Mucosa of stomach (tissue), 1 donor: Measurements from ENCODE around the gene PGF.

Source experiments
- H3K27me3 ChIP-seq: one replicate; pipeline ENCODE4 v1.7.0; 2013; ENCODE audit warnings: mild to moderate bottlenecking, low read length; ENCODE audit not compliant: control insufficient read depth, insufficient read depth
- H3K36me3 ChIP-seq: one replicate; pipeline ENCODE4 v1.7.0; 2013; ENCODE audit warnings: low read length; ENCODE audit not compliant: control insufficient read depth, insufficient read depth
- H3K4me1 ChIP-seq: one replicate; pipeline ENCODE4 v1.7.0; 2013; ENCODE audit warnings: mild to moderate bottlenecking, low read length; ENCODE audit not compliant: control insufficient read depth, insufficient read depth
- H3K4me3 ChIP-seq: one replicate; pipeline ENCODE4 v1.7.0; 2013; ENCODE audit warnings: low read length
- H3K9ac ChIP-seq: one replicate; pipeline ENCODE4 v1.7.0; 2013; ENCODE audit warnings: mild to moderate bottlenecking, low read length, moderate library complexity
- H3K9me3 ChIP-seq: one replicate; pipeline ENCODE4 v1.7.0; 2013; ENCODE audit warnings: mild to moderate bottlenecking, low read length, moderate library complexity; ENCODE audit not compliant: control insufficient read depth
- donor health status: Pancreatic carcinoma.

PGF gene

GRCh38 chr14:74984236-74985027 is 29.0 kb upstream of the PGF start:
- Histone ChIP-seq H3K9ac (no peak overlapping the region), H3K4me1 (peaks cover 4% of the 10 kb centered on the region), H3K36me3 (no peaks in the 10 kb centered on the region), H3K27me3 (no peaks in the 10 kb centered on the region), H3K4me3 (no peak overlapping the region), H3K9me3 (no peaks in the 10 kb centered on the region)

DNA sequence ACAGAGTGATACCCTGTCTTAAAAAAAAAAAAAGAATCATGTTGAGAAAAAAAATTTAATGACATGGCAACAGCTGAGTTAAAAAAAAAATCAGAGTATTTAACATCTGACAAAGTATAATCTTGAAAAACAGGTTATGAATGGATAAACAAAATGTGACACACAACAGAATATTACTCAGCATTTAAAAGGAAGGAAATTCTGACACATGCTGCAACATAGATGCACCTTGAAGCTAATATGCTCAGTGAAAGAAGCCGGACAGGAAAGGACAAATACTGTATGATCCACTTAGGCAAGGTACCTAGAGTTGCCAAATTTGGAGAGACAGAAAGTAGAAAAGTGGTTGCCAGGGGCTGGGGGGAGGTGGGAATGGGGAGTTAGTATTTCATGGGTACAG is 27.9 kb upstream of the PGF start:
- Histone ChIP-seq H3K9me3 (no peaks in the 10 kb centered on the region), H3K36me3 (no peaks in the 10 kb centered on the region), H3K27me3 (no peaks in the 10 kb centered on the region), H3K4me1 (peaks cover 4% of the 10 kb centered on the region), H3K9ac (no peak overlapping the region), H3K4me3 (no peak overlapping the region)

DNA sequence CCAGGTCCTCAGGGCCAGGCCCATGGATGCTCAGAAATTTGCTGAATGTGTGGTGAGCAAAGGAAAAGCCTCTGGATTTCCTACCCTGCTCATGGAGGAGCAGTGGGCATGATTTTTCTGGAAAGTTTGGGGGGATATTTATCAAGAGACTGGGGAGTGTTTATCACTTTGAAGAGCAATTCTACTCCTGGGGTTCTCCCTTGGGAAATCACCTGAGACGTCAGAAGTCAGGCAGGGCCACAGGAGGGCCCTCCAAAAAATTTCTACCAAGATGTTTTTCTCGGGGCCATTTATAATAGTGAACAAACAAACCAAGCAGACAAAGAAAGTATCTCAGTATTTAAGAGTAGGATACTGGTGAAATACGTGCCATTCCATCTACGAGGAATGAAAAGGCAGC is 27.3 kb upstream of the PGF start:
- H3K4me1 ChIP-seq: peaks cover 4% of the 10 kb centered on the region
- no peaks in the 10 kb centered on the region for H3K9me3 ChIP-seq
- H3K36me3 ChIP-seq: no peaks in the 10 kb centered on the region
- no peak overlapping the region for H3K4me3 ChIP-seq
- no peaks in the 10 kb centered on the region for H3K27me3 ChIP-seq
- H3K9ac ChIP-seq: no peak overlapping the region

DNA sequence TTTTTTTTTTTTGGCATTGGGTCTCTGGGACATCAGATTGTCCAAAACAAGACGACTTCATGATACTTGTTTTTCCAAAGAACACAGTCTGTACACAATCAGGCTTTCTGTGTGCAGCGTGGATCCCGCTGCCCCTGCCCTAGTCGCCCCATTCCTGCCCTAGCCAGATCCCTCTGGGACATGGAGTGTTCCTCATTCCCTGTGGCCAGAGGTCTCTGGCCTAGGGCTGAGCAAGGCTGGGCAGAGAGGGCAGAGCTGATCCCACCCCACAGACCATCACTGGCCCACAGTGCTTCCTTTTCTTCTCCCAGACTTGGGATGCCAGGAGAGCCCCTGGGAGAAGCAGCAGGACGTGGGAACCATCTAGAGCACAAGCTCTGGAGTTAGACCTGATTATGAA is 26.4 kb upstream of the PGF start:
- Histone ChIP-seq H3K9me3 (no peaks in the 10 kb centered on the region), H3K36me3 (no peaks in the 10 kb centered on the region), H3K9ac (no peak overlapping the region), H3K27me3 (no peaks in the 10 kb centered on the region), H3K4me1 (peaks cover 4% of the 10 kb centered on the region), H3K4me3 (no peak overlapping the region)

DNA sequence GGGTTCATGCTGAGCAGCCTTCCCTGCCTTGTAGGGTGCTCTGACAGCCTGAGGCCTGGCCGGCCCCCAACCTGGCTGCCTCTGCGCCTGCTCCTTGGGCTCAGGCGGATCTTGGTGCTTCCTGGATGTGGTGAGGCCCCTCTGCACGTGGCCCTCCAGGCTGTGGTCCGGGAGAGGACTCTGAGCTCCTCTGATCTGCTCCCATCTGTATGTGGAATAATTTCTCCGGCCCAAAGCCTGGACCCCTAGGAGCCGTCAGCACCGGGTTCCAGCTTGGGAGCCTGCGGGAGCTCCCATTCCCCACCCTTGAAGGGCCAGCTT is 26.0 kb upstream of the PGF start:
- Histone ChIP-seq H3K4me1 (peaks cover 4% of the 10 kb centered on the region), H3K27me3 (no peaks in the 10 kb centered on the region), H3K4me3 (no peak overlapping the region), H3K9me3 (no peaks in the 10 kb centered on the region), H3K9ac (no peak overlapping the region), H3K36me3 (no peaks in the 10 kb centered on the region)

- Histone ChIP-seq H3K4me1 (peaks cover 4% of the 10 kb centered on the region), H3K4me3 (no peak overlapping the region), H3K27me3 (no peaks in the 10 kb centered on the region), H3K36me3 (no peaks in the 10 kb centered on the region), H3K9me3 (no peaks in the 10 kb centered on the region), H3K9ac (no peak overlapping the region)
Measured at GRCh38 chr14:74980731-74981461, 25.5 kb upstream of the PGF start.

GRCh38 chr14:74980398-74980730 is 25.0 kb upstream of the PGF start:
- H3K4me1 ChIP-seq: peaks cover 4% of the 10 kb centered on the region
- H3K27me3 ChIP-seq: no peaks in the 10 kb centered on the region
- H3K36me3 ChIP-seq: no peaks in the 10 kb centered on the region
- H3K9me3 ChIP-seq: no peaks in the 10 kb centered on the region
- H3K4me3 ChIP-seq: no peak overlapping the region
- no peak overlapping the region for H3K9ac ChIP-seq

DNA sequence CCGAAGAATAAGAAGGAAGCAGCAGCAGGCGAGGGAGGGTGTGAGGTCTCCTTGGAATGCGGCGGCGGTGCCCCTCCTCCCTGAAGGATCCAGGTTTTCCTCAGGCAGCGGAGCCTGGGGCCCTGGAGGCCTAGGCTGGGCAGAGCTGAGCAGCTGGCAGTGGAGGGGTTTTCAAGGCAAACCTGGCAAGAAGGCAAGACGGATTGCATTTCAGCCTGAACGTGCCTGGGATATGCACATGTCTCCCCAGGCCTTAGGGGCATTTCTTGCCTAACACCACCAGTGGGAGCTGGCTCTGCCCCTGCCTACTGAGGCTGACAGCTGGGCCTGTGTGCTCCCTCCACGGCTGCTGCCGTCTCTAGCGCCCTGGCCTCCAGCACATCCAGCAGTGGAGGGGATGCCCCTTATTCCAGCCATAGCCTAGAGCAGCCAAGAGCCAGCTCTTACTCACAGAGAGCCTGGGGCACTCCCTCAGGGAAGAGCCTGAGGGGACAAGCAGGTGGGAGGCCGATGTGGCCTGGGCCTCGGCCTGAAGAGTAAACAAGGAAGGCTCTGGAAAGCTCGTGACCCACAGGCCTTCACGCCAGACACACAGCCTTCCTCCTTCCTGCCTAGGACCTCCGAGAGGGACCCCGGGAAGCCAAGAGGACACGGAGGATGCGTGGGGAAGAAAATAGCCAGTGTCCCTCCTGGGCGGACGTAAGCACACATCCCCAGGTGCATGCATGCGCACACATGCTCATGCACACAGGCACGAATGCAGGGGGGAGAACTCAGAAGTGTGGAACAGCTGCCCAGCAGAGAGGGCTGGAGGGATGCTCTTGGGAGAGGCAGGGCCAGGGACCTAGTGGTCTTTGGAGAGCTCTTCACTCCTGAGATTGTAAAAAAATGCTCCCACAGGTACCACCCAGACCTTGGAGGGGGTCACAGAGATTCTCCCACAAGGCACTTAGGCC is 24.3 kb upstream of the PGF start:
- H3K4me3 ChIP-seq: no peak overlapping the region
- no peak overlapping the region for H3K9ac ChIP-seq
- H3K4me1 ChIP-seq: peaks cover 4% of the 10 kb centered on the region
- no peaks in the 10 kb centered on the region for H3K27me3 ChIP-seq
- no peaks in the 10 kb centered on the region for H3K36me3 ChIP-seq
- no peaks in the 10 kb centered on the region for H3K9me3 ChIP-seq

DNA sequence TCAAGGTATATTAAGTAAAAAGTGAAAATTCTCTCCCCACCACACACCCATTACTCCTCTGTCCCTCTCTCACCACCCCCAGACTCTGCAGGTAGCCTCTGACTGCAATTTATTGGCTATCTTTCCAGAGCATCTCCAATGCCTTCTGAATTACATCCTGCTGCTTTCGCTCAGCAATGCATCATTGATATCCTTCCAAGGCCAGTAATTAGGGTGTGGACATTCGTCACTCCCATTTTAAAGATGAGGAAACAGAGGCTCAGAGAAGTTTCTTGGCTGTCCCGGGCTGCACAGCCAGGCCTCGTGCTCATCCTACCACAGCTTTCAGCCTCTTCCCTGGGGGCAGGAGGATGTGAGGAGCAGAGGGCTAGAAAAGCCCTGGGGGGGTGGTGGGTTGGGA is 23.6 kb upstream of the PGF start:
- Histone ChIP-seq H3K9ac (no peak overlapping the region), H3K9me3 (no peaks in the 10 kb centered on the region), H3K27me3 (no peaks in the 10 kb centered on the region), H3K4me1 (peaks cover 4% of the 10 kb centered on the region), H3K36me3 (no peaks in the 10 kb centered on the region), H3K4me3 (no peak overlapping the region)

DNA sequence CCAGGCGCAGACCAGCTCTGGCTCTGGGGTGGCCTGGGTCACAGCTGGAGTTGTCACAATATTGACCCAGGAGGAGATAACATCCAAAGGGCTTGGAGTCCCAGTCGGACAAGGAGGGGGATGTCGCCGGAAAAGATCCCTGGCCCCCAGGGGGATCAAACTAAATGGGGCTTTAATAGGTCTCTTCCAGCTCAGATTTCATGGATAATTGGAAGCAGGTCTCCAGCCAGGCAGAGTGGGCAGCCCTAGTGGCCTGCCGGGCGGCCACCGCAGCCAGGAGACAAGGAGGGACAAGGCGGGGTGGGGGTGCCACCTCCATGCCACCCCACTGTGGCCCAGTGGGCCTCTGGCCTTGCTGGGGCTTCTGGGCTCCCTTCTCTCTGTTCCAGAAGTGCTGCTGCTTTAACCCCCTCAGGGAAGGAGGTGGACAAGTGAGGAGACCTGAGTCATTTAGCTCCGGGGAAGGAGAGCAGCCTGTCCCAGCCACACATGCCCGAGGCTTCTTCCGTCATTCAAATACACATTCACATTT is 23.1 kb upstream of the PGF start:
- Histone ChIP-seq H3K27me3 (no peaks in the 10 kb centered on the region), H3K4me1 (peaks cover 4% of the 10 kb centered on the region), H3K36me3 (no peaks in the 10 kb centered on the region), H3K9me3 (no peaks in the 10 kb centered on the region), H3K4me3 (no peak overlapping the region), H3K9ac (no peak overlapping the region)

- Histone ChIP-seq H3K9ac (no peak overlapping the region), H3K27me3 (no peaks in the 10 kb centered on the region), H3K4me1 (peaks cover 4% of the 10 kb centered on the region), H3K9me3 (no peaks in the 10 kb centered on the region), H3K36me3 (no peaks in the 10 kb centered on the region), H3K4me3 (no peak overlapping the region)
Measured at GRCh38 chr14:74977901-74978385, 22.5 kb upstream of the PGF start.
